ENCODE measurements around the gene FGF14.

- no peak for TF ChIP-seq CTCF (IDR thresholded peaks at IDR 0.05; ENCODE audit: insufficient read depth, low read depth, low read length)
- no peak for TF ChIP-seq EZH2 (IDR thresholded peaks at IDR 0.05; ENCODE audit: insufficient read depth, low read length)
These were observed 442 bp upstream of the FGF14 start for GRCh38 chr13:102402290-102402689.

Data from astrocyte (in vitro differentiated cells and primary cell).